NCI-H1417 treated with DMSO at 0.1 percent for 48 hours (cell line): ENCODE measurements around the gene FBLN1.
"Not testable (repeated sequence)": the region's sequence is repeated elsewhere in the genome, so short reads cannot be mapped to it uniquely, and the experiment has no call there.

ENCODE experiments used
- DNase-seq: peaks from one replicate; lab custom pipeline; 2025; lab: John Stamatoyannopoulos, UW

Gene FBLN1

GRCh38 chr22:45585946-45586540, 83.4 kb downstream of the FBLN1 start:
- no peak for DNase-seq

GRCh38 chr22:45586651-45587405, 84.1 kb downstream of the FBLN1 start:
- no peak for DNase-seq

GRCh38 chr22:45587638-45588505, 85.2 kb downstream of the FBLN1 start:
- DNase-seq = no peak

- DNase-seq = no peak
Observed at GRCh38 chr22:45589556-45589955, 86.9 kb downstream of the FBLN1 start.

GRCh38 chr22:45590262-45590661, 87.6 kb downstream of the FBLN1 start:
- DNase-seq = no peak

- DNase-seq = not testable (repeated sequence)
Observed at GRCh38 chr22:45591633-45592213, 89.0 kb downstream of the FBLN1 start.

- DNase-seq = no peak
Observed at GRCh38 chr22:45594123-45594941, 91.6 kb downstream of the FBLN1 start.

GRCh38 chr22:45597460-45598192, 94.9 kb downstream of the FBLN1 start:
- DNase-seq = no peak

- no peak for DNase-seq
Observed at GRCh38 chr22:45598596-45599217, 96.0 kb downstream of the FBLN1 start.

GRCh38 chr22:45599836-45600577, 97.3 kb downstream of the FBLN1 start:
- no peak for DNase-seq

GRCh38 chr22:45600790-45601730, 98.4 kb downstream of the FBLN1 start:
- no peak for DNase-seq

- no peak for DNase-seq
Observed at GRCh38 chr22:45602004-45602733, 99.5 kb downstream of the FBLN1 start.

GRCh38 chr22:45602824-45603595, 100.3 kb downstream of the FBLN1 start:
- no peak for DNase-seq

GRCh38 chr22:45603619-45604018, 100.9 kb downstream of the FBLN1 start:
- DNase-seq = no peak

GRCh38 chr22:45608045-45608444, 105.4 kb downstream of the FBLN1 start:
- DNase-seq = not testable (repeated sequence)

GRCh38 chr22:45608763-45609180, 106.1 kb downstream of the FBLN1 start:
- DNase-seq = no peak

- DNase-seq = no peak
Observed at GRCh38 chr22:45612451-45612901, 109.8 kb downstream of the FBLN1 start.
